Loucy (cell line): ENCODE results near the gene ANOS1.

ENCODE experiments used
- H2AFZ ChIP-seq: fragments of 200-600 bp; sonication (generic); 2 replicates; pipeline ENCODE4 v1.6.0; 2016; ENCODE audit warnings: antibody characterized with exemption, mild to moderate bottlenecking, low read length, moderate library complexity
- H3F3A ChIP-seq: fragments of 200-600 bp; 2 replicates; pipeline ENCODE4 v1.6.0; 2016; ENCODE audit warnings: antibody characterized with exemption, low read depth, mild to moderate bottlenecking
- H3K27me3 ChIP-seq: fragments of 200-600 bp; sonication (generic); 2 replicates; pipeline ENCODE4 v1.6.1; 2014; ENCODE audit warnings: low read length, mild to moderate bottlenecking; ENCODE audit not compliant: insufficient read depth, poor library complexity, severe bottlenecking
- H3K36me3 ChIP-seq: fragments of 200-600 bp; sonication (generic); 2 replicates; pipeline ENCODE4 v1.6.1; 2016; ENCODE audit warnings: low read length; ENCODE audit not compliant: insufficient read depth
- H3K4me1 ChIP-seq: fragments of 200-600 bp; sonication (generic); 2 replicates; pipeline ENCODE4 v1.5.1; 2014; ENCODE audit warnings: low read length, mild to moderate bottlenecking; ENCODE audit not compliant: insufficient read depth, poor library complexity, severe bottlenecking
- H3K4me2 ChIP-seq: fragments of 200-600 bp; sonication (generic); 2 replicates; pipeline ENCODE4 v1.6.0; 2014; ENCODE audit warnings: antibody characterized with exemption, low read length, low read depth, mild to moderate bottlenecking; ENCODE audit not compliant: poor library complexity, severe bottlenecking
- H3K4me3 ChIP-seq: fragments of 200-600 bp; sonication (generic); 2 replicates; pipeline ENCODE4 v1.5.1; 2014; ENCODE audit warnings: low read length, mild to moderate bottlenecking, mixed read lengths; ENCODE audit not compliant: poor library complexity, severe bottlenecking
- H3K79me2 ChIP-seq: fragments of 200-600 bp; sonication (generic); 2 replicates; pipeline ENCODE4 v1.6.1; 2014; ENCODE audit warnings: low read length; ENCODE audit not compliant: insufficient read depth
- H3K9ac ChIP-seq: fragments of 200-600 bp; sonication (generic); 2 replicates; pipeline ENCODE4 v1.6.0; 2014; ENCODE audit warnings: mild to moderate bottlenecking, low read depth, low read length, moderate library complexity; ENCODE audit not compliant: poor library complexity, severe bottlenecking
- H3K9me2 ChIP-seq: fragments of 200-600 bp; sonication (generic); replicated peaks from 2 replicates; pipeline ENCODE4 v1.6.1; 2016; ENCODE audit warnings: low read depth, low read length, mixed read lengths
- H3K9me3 ChIP-seq: fragments of 200-600 bp; sonication (generic); 2 replicates; pipeline ENCODE4 v1.6.1; 2014; ENCODE audit warnings: mild to moderate bottlenecking, antibody characterized with exemption, low read length, low read depth; ENCODE audit not compliant: insufficient read depth
- H4K20me1 ChIP-seq: fragments of 200-600 bp; sonication (generic); 2 replicates; pipeline ENCODE4 v1.6.0; 2014; ENCODE audit warnings: antibody characterized with exemption, low read length, mild to moderate bottlenecking; ENCODE audit not compliant: insufficient read depth, poor library complexity, severe bottlenecking
- EZH2phosphoT487 ChIP-seq: fragments of 200-600 bp; IDR thresholded peaks from 2 replicates; pipeline ENCODE4 v1.6.1; 2018; ENCODE audit warnings: antibody characterized with exemption, mild to moderate bottlenecking, moderate library complexity, borderline replicate concordance
- TF ChIP-seq, protein P1 (sequence below): fragments of 200-600 bp; sonication (generic); conservative IDR thresholded peaks from 2 replicates; pipeline ENCODE4 v1.5.1; 2014; ENCODE audit warnings: mild to moderate bottlenecking, antibody characterized with exemption, low read length

The ANOS1 gene

DNA sequence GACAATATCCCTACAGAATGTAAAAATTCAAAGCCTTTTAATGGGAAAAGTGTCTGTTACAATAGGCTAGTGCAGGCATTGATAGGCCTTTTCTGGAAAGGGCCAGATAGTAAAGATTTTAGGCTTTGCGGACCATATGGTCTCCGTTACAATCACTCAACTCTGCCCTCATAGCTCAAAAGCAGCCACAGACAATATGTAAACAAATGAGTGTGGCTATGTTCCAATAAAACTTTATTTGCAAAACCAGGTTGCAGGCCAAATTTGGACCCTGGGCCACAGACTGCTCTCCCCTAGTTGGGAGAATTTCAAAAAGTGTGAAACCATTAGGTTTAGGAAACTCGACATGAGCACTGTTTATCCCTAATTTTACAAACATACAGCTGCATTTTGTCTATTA lies 155.1 kb downstream of the ANOS1 start:
- Histone ChIP-seq H3K36me3 (no peaks in the 10 kb centered on the region), H3K9ac (no peak overlapping the region), H3K27me3 (no peaks in the 10 kb centered on the region), H3K4me2 (no peak overlapping the region), H3K9me2 (no peaks in the 10 kb centered on the region), H2AFZ (no peak overlapping the region), H3K4me1 (no peaks in the 10 kb centered on the region), H3F3A (no peaks in the 10 kb centered on the region), H3K9me3 (no peaks in the 10 kb centered on the region), H3K79me2 (no peaks in the 10 kb centered on the region), H4K20me1 (no peaks in the 10 kb centered on the region), H3K4me3 (no peak overlapping the region)
- TF ChIP-seq EZH2phosphoT487, result no peak
- TF ChIP-seq, protein P1, sequence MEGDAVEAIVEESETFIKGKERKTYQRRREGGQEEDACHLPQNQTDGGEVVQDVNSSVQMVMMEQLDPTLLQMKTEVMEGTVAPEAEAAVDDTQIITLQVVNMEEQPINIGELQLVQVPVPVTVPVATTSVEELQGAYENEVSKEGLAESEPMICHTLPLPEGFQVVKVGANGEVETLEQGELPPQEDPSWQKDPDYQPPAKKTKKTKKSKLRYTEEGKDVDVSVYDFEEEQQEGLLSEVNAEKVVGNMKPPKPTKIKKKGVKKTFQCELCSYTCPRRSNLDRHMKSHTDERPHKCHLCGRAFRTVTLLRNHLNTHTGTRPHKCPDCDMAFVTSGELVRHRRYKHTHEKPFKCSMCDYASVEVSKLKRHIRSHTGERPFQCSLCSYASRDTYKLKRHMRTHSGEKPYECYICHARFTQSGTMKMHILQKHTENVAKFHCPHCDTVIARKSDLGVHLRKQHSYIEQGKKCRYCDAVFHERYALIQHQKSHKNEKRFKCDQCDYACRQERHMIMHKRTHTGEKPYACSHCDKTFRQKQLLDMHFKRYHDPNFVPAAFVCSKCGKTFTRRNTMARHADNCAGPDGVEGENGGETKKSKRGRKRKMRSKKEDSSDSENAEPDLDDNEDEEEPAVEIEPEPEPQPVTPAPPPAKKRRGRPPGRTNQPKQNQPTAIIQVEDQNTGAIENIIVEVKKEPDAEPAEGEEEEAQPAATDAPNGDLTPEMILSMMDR, result no peak

DNA sequence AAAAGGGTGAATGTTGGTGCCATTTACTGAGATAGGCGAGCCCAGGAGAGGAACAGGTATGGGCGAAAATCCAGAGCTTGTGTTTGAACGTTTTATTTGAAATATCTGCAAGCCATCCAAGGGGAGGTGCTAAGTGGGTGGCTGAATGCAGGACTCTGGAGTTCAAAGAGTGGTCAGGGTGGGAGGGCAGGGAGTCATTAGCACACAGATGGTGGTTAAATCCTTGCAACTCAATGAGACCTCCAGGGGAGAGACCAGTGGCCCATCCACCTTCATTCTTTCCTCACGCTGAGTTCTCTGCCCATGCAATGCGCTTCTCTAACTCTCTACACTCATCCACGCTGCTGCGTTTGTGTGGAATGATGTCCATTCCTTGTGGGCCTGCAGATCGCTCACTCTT lies 166.2 kb downstream of the ANOS1 start:
- no peaks in the 10 kb centered on the region for H3K79me2 ChIP-seq
- TF ChIP-seq, protein P1, result no peak
- no peak for TF ChIP-seq EZH2phosphoT487
- H3F3A ChIP-seq, result no peaks in the 10 kb centered on the region
- H4K20me1 ChIP-seq, result no peaks in the 10 kb centered on the region
- H3K4me2 ChIP-seq, result no peak overlapping the region
- H3K4me1 ChIP-seq, result no peaks in the 10 kb centered on the region
- H3K27me3 ChIP-seq, result no peaks in the 10 kb centered on the region
- no peaks in the 10 kb centered on the region for H3K9me3 ChIP-seq
- no peak overlapping the region for H3K9ac ChIP-seq
- H2AFZ ChIP-seq, result no peak overlapping the region
- H3K9me2 ChIP-seq, result no peaks in the 10 kb centered on the region
- no peaks in the 10 kb centered on the region for H3K36me3 ChIP-seq
- no peak overlapping the region for H3K4me3 ChIP-seq

DNA sequence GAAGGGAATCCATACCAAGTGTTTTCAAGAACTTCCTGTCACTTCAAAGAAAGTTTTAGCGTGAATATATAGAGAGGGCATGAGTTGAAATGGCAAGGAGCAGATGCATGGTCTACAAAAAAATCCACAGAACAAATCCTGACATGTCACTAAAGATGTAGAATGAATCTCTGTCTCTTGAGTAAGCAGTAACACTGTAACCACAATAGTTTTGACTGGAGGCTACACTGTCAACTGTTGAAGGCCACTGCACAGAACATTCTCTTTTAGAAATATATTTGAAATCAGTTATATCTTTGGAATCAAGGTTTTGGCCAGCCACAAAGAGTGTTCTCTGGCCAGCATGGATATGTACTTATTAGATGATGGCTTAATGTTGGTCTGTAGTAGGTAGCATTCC lies 183.5 kb downstream of the ANOS1 start:
- Histone ChIP-seq H2AFZ (no peak overlapping the region), H4K20me1 (no peaks in the 10 kb centered on the region), H3K36me3 (no peaks in the 10 kb centered on the region), H3K9me3 (no peaks in the 10 kb centered on the region), H3K4me2 (no peak overlapping the region), H3K4me3 (no peak overlapping the region), H3K9me2 (no peaks in the 10 kb centered on the region), H3K79me2 (no peaks in the 10 kb centered on the region), H3F3A (no peaks in the 10 kb centered on the region), H3K9ac (no peak overlapping the region), H3K27me3 (no peaks in the 10 kb centered on the region), H3K4me1 (no peaks in the 10 kb centered on the region)
- no peak for TF ChIP-seq EZH2phosphoT487
- TF ChIP-seq, protein P1, result no peak
